Tracheal epithelial cell (primary cell): Measurements from ENCODE around the gene RPGR. TPM values are rescaled to one million over a fixed set of nuclear protein-coding genes. Genes with fewer than 3 reads are reported as not detected.

Experiments
- total RNA-seq: library from RNA; depleted of rRNA; stranded (reverse); fragments of >200 nt; gene quantifications from 2 replicates; pipeline ENCODE4 v1.2.1, GENCODE V29; 2014

The RPGR gene, protein sequence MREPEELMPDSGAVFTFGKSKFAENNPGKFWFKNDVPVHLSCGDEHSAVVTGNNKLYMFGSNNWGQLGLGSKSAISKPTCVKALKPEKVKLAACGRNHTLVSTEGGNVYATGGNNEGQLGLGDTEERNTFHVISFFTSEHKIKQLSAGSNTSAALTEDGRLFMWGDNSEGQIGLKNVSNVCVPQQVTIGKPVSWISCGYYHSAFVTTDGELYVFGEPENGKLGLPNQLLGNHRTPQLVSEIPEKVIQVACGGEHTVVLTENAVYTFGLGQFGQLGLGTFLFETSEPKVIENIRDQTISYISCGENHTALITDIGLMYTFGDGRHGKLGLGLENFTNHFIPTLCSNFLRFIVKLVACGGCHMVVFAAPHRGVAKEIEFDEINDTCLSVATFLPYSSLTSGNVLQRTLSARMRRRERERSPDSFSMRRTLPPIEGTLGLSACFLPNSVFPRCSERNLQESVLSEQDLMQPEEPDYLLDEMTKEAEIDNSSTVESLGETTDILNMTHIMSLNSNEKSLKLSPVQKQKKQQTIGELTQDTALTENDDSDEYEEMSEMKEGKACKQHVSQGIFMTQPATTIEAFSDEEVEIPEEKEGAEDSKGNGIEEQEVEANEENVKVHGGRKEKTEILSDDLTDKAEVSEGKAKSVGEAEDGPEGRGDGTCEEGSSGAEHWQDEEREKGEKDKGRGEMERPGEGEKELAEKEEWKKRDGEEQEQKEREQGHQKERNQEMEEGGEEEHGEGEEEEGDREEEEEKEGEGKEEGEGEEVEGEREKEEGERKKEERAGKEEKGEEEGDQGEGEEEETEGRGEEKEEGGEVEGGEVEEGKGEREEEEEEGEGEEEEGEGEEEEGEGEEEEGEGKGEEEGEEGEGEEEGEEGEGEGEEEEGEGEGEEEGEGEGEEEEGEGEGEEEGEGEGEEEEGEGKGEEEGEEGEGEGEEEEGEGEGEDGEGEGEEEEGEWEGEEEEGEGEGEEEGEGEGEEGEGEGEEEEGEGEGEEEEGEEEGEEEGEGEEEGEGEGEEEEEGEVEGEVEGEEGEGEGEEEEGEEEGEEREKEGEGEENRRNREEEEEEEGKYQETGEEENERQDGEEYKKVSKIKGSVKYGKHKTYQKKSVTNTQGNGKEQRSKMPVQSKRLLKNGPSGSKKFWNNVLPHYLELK
- 4.0 and 5.1 TPM in 2 replicates for total RNA-seq

DNA sequence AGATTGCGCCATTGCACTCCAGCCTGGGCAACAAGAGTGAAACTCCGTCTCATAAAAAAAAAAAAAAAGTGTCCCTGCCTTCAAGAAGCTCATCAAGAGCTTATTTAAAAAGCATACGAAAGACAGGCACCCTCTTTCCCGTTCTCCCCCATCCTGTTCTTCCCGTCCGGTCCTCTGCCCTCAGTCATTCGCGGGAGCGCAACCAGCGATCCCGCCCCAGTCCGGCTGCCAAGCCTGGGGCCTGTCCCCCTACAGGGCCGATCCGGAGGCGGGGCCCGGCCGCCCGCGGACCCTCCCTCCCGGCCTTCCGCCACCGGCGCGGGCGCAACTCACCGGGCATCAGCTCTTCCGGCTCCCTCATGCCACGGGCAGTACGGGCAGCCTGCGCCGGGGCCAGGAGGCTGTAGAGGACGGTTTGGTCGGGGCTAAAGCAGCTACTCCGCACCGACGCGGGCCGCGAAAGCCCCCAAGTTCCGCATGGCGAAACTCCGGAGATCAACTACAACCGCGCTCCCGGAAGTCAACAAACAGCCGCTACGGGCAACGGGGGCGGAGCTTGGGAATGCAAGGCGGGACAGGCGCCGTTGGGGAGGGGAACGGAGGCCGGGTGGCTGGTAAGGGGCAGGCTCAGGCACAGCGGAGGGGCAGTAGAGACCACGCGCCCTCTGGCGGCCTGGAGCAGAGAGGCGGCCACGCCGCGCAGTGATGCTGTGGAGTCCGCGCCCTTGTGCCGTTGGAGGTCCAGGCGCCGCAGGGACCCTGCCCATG lies at the start of gene RPGR:
TSS of gene RPGR (minus strand) at position 503 of the 768 bp plus-strand sequence. CDS start at position 361, 142 bp downstream.

DNA sequence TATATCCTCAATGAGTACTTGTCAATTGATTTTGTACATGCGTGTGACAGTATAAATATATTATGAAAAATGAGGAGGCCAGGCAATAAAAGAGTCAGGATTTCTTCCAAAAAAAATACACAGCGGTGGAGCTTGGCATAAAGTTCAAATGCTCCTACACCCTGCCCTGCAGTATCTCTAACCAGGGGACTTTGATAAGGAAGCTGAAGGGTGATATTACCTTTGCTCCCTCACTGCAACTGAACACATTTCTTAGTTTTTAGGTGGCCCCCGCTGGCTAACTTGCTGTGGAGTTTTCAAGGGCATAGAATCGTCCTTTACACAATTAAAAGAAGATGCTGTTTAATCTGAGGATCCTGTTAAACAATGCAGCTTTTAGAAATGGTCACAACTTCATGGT lies 25.1 kb upstream of the RPGR start, which contains the start of gene OTC:
TSS of gene OTC (plus strand) at position 243 of the 400 bp plus-strand sequence. CDS start at position 336, 93 bp downstream.

DNA sequence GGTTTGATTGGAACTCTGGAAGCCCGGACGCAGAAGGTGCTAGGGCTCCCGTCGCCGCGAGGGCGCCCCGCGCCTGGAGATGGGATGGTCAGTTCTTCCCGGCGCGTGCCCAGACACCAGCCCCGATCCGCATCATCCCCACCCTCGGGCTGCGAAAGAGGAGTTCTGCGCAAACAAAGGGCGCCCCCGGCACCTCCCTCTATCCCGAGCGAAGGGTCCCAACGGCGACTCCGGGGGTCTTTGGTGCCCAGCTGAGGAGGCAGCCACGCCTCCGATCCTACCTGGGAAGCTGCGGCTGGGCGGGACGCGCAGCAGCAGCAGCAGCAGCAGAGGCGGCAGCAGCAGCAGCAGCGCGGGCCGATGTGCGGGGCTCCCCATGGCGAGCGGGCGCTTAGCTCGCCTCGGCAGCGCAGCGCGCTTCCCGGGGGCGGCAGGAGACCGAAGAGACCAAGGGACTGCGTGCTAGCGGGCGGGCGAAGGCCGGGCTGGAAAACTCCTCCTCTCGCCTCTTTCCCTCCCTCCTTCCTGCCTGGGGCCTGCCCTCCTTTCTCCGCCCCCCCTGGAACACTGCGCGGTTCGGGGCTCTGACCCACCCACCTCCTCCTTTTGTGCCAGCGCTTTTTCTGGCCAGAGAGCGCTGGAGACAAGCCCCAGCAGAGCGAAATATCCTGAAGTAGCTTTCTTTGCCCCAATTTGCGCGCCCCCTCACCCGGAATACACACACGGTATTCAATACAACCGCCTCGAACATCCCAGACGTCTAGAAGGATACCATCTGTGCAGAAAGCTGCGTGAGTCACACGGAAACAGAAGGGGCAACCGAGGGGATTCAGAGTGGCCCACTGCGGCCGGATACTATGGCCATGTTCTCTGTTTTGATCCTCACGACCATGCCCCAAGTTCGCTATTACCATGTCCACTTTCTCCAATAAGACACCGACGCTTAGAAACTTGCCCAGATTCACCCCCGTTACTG lies 106.6 kb downstream of the RPGR start, which contains the start of gene SRPX:
TSS of gene SRPX (minus strand) at position 457 of the 976 bp plus-strand sequence. CDS start at position 378, 79 bp downstream.

Other genes starting within 250 kb of the RPGR start
- 1.9 and 21.7 TPM in 2 replicates for gene SRPX, start 106.6 kb downstream of the RPGR start, total RNA-seq
- not detected in 2 replicates for gene OTC, start 25.1 kb upstream of the RPGR start, total RNA-seq
- gene TSPAN7, start 234.0 kb upstream of the RPGR start, total RNA-seq = under 0.01 and 1.3 TPM in 2 replicates